ENCODE data around the gene ALG12. TPM values are rescaled to one million over a fixed set of nuclear protein-coding genes. Genes with fewer than 3 reads are reported as not detected.

ALG12 gene
- 11.8 and 18.7 TPM in 2 replicates for total RNA-seq

- H3K4me3 ChIP-seq (ENCODE audit: low read depth, low read length): peak within 1 kb of the TSS; percentile 84
- no peak for FAIRE-seq
- peaks cover 2% of the 10 kb centered on the region for H3K36me3 ChIP-seq (ENCODE audit: control insufficient read depth, insufficient read depth, low read length)
- TF ChIP-seq CTCF (IDR thresholded peaks at IDR 0.05; ENCODE audit: insufficient read depth, low read length, severe bottlenecking): no peak
- DNase-seq (ENCODE audit: low read depth): peak; percentile 82
- no peaks in the 10 kb centered on the region for H3K27me3 ChIP-seq (ENCODE audit: control insufficient read depth, insufficient read depth, low read length)
Measured at GRCh38 chr22:49917974-49918910, at the start of gene ALG12, which contains the start of gene CRELD2. Gene ALG12 (minus strand): TSS chr22:49918438. CDS start chr22:49913765, 4,673 bp downstream. Gene CRELD2 (plus strand): TSS chr22:49918634. CDS start chr22:49918770, 136 bp downstream.

- DNase-seq (ENCODE audit: low read depth) (no peak), FAIRE-seq (no peak)
- Histone ChIP-seq H3K36me3 (ENCODE audit: control insufficient read depth, insufficient read depth, low read length) (peaks cover 11% of the 10 kb centered on the region), H3K27me3 (ENCODE audit: control insufficient read depth, insufficient read depth, low read length) (no peaks in the 10 kb centered on the region), H3K4me3 (ENCODE audit: low read depth, low read length) (no peak overlapping the region)
- TF ChIP-seq CTCF (IDR thresholded peaks at IDR 0.05; ENCODE audit: insufficient read depth, low read length, severe bottlenecking): no peak
Measured at GRCh38 chr22:49967706-49968208, 49.5 kb upstream of the ALG12 start.

GRCh38 chr22:49966774-49967705, 48.8 kb upstream of the ALG12 start:
- TF ChIP-seq CTCF (IDR thresholded peaks at IDR 0.05; ENCODE audit: insufficient read depth, low read length, severe bottlenecking): no peak
- Histone ChIP-seq H3K27me3 (ENCODE audit: control insufficient read depth, insufficient read depth, low read length) (no peaks in the 10 kb centered on the region), H3K36me3 (ENCODE audit: control insufficient read depth, insufficient read depth, low read length) (peaks cover 15% of the 10 kb centered on the region), H3K4me3 (ENCODE audit: low read depth, low read length) (no peak overlapping the region)
- FAIRE-seq: no peak
- no peak for DNase-seq (ENCODE audit: low read depth)

- no peak for TF ChIP-seq CTCF (IDR thresholded peaks at IDR 0.05; ENCODE audit: insufficient read depth, low read length, severe bottlenecking)
- no peaks in the 10 kb centered on the region for H3K27me3 ChIP-seq (ENCODE audit: control insufficient read depth, insufficient read depth, low read length)
- no peak for FAIRE-seq
- H3K4me3 ChIP-seq (ENCODE audit: low read depth, low read length): no peak overlapping the region
- DNase-seq (ENCODE audit: low read depth): no peak
- peaks cover 20% of the 10 kb centered on the region for H3K36me3 ChIP-seq (ENCODE audit: control insufficient read depth, insufficient read depth, low read length)
Measured at GRCh38 chr22:49966041-49966773, 48.0 kb upstream of the ALG12 start.

All from bronchial epithelial cell (primary cell).